ENCODE measurements around the gene SYT10. TPM values are rescaled to one million over a fixed set of nuclear protein-coding genes. Genes with fewer than 3 reads are reported as not detected.

The SYT10 gene
- total RNA-seq, 4 donors from 2014 or later, result not detected

DNA sequence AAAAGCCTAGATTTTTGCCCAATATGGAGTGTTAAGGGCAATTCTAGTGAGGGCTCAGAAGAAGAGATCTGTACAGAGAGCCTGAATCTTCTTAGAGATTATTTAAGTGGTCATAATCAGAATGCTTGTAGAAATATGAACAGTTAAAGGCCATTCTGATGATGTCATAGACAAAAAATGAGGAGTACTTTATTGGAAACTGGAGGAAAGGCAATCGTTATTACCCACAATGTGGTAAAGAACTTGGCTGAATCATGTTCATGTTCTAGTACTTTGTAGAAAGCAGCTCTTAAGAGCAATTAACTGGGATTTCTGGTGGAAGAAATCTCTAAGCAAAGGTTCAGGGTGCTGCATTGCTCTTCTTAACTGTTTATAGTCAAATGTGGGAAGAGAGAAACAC is 36.4 kb upstream of the SYT10 start:
- no peaks in the 10 kb centered on the region for H3K36me3 ChIP-seq
- H3K27ac ChIP-seq, result no peak overlapping the region
- intact Hi-C loops (cut with DNase I), result no loop called here
- no peaks in the 10 kb centered on the region for H3K4me1 ChIP-seq
- no peak for TF ChIP-seq POLR2A (IDR thresholded peaks at IDR 0.05)
- TF ChIP-seq, protein P1, sequence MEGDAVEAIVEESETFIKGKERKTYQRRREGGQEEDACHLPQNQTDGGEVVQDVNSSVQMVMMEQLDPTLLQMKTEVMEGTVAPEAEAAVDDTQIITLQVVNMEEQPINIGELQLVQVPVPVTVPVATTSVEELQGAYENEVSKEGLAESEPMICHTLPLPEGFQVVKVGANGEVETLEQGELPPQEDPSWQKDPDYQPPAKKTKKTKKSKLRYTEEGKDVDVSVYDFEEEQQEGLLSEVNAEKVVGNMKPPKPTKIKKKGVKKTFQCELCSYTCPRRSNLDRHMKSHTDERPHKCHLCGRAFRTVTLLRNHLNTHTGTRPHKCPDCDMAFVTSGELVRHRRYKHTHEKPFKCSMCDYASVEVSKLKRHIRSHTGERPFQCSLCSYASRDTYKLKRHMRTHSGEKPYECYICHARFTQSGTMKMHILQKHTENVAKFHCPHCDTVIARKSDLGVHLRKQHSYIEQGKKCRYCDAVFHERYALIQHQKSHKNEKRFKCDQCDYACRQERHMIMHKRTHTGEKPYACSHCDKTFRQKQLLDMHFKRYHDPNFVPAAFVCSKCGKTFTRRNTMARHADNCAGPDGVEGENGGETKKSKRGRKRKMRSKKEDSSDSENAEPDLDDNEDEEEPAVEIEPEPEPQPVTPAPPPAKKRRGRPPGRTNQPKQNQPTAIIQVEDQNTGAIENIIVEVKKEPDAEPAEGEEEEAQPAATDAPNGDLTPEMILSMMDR (IDR thresholded peaks at IDR 0.05), result no peak
- H3K4me3 ChIP-seq, result no peak overlapping the region
- DNase-seq, result no peak
- H3K9me3 ChIP-seq, result no peaks in the 10 kb centered on the region
- 61 to 72% methylated on average over 1 of the region's 1 CpG for WGBS, 2 donors
- H3K27me3 ChIP-seq, result no peaks in the 10 kb centered on the region

DNA sequence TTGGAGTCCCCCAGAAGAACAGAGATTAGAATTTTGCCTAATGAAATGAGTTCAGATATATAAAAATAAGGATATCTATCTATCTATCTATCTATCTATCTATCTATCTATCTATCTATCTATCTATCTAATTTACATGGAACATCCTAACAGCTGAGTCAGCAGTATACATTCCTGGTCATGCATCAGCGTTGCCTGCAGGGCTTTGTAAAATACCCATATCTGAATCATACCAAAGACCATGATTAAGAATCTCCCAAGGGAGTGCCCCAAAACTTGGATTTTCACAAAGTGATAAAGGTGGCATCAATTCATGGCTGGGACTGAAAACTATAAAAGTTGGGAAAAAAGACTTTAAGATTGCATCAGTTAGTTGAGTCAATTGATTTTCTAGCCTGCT is 32.7 kb upstream of the SYT10 start:
- no peak overlapping the region for H3K4me3 ChIP-seq
- TF ChIP-seq POLR2A (IDR thresholded peaks at IDR 0.05), result no peak
- TF ChIP-seq, protein P1 (IDR thresholded peaks at IDR 0.05), result no peak
- intact Hi-C loops (cut with DNase I), result no loop called here
- H3K27me3 ChIP-seq, result no peaks in the 10 kb centered on the region
- H3K27ac ChIP-seq, result no peak overlapping the region
- WGBS, 2 donors, result 20 to 60% methylated on average over 1 of the region's 1 CpG
- H3K9me3 ChIP-seq, result no peaks in the 10 kb centered on the region
- no peak for DNase-seq
- no peaks in the 10 kb centered on the region for H3K4me1 ChIP-seq
- H3K36me3 ChIP-seq, result no peaks in the 10 kb centered on the region

DNA sequence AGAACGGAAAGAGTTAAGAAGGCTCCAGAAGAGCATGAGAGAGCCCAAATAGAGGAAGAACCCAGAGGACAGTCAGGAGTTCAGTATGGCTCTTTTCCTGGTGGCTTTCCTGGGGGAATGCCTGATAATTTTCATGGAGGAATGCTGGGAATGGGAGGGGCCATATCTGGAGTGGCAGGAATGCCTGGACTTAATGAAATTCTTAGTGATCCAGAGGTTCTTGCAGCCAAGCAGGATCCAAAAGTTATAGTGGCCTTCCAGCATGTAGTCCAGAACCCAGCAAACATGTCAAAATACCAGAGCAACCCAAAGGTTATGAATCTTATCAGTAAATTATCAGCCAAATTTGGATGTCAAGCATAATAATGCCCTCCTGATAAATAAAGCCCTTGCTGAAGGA is 15.5 kb upstream of the SYT10 start:
- Histone ChIP-seq H3K4me3 (no peak overlapping the region), H3K27me3 (no peaks in the 10 kb centered on the region), H3K36me3 (no peaks in the 10 kb centered on the region), H3K9me3 (no peaks in the 10 kb centered on the region), H3K27ac (no peak overlapping the region), H3K4me1 (no peaks in the 10 kb centered on the region)
- TF ChIP-seq, protein P1 (IDR thresholded peaks at IDR 0.05), result no peak
- no peak for TF ChIP-seq POLR2A (IDR thresholded peaks at IDR 0.05)
- DNase-seq, result no peak
- intact Hi-C loops (cut with DNase I), result no loop called here
- 75 to 97% methylated on average over 1 of the region's 1 CpG for WGBS, 2 donors

DNA sequence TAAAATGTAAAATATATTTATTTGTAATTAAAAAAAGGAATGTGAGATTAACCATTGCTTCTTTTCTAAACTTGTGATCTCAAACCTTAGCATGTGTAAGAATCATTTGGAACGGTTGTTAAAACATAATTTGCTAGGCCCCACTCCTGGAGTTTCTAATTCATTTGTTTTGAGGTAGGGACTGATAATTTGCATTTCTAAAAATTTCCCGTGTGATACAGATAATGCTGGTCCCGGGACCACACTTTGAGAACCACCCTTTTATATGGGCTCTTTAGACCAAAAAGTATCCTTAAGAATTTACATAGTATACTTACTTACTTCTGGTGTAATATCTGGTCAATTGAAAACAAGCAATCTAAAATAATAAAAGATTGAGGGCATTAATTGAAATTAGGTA is 10.9 kb upstream of the SYT10 start:
- no peaks in the 10 kb centered on the region for H3K36me3 ChIP-seq
- no peaks in the 10 kb centered on the region for H3K27me3 ChIP-seq
- intact Hi-C loops (cut with DNase I), result no loop called here
- WGBS, 2 donors, result 78 to 81% methylated on average over 3 of the region's 3 CpGs
- DNase-seq, result no peak
- H3K4me1 ChIP-seq, result no peaks in the 10 kb centered on the region
- TF ChIP-seq, protein P1 (IDR thresholded peaks at IDR 0.05), result no peak
- TF ChIP-seq POLR2A (IDR thresholded peaks at IDR 0.05), result no peak
- no peak overlapping the region for H3K4me3 ChIP-seq
- H3K9me3 ChIP-seq, result no peaks in the 10 kb centered on the region
- H3K27ac ChIP-seq, result no peak overlapping the region

DNA sequence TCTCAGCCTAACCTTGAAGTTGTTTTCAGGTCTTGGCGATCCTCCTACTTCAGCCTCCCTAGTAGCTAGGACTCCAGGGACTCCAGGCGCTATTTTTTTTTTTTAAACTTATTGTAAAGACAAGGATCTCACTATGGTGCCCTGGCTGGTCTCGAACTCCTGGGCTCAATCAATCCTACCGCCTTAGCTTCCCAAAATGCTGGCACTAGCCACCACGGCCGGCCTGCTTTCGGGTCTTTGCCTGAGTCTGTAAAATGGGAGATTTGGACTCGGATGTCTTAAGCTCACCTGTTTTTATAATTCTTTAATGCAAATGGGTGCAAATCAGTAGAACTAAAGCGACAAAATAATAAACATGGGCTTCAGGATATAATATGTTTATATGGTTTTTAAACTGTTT is 858 bp upstream of the SYT10 start:
- peaks cover 0 to 50% (median 0%) of the 10 kb centered on the region in 4 donors for H3K27me3 ChIP-seq

More for the DNA sequence above, 858 bp upstream of the SYT10 start:
- intact Hi-C loops (cut with DNase I), result no loop called here
- H3K27ac ChIP-seq, result no peak overlapping the region
- no peak for DNase-seq
- H3K36me3 ChIP-seq, result no peaks in the 10 kb centered on the region
- H3K9me3 ChIP-seq, result no peaks in the 10 kb centered on the region
- 87 to 92% methylated on average over 9 of the region's 9 CpGs for WGBS, 2 donors
- no peak for TF ChIP-seq POLR2A (IDR thresholded peaks at IDR 0.05)
- TF ChIP-seq, protein P1 (IDR thresholded peaks at IDR 0.05), result no peak
- H3K4me1 ChIP-seq, result peaks cover 3 to 21% (median 5%) of the 10 kb centered on the region in 3 donors
- no peak overlapping the region for H3K4me3 ChIP-seq
